Stomach (tissue), 4 donors: ENCODE data around the gene CFAP161.

ENCODE experiments used
- CTCF ChIP-seq, 7 experiments: fragments of 450-650 bp in 4 of 7; fragments of 200-600 bp in 3 of 7; sonication (generic) in 3 of 7; IDR thresholded peaks; one replicate each; pipeline ENCODE4 v1.5.1; 2016 to 2019; ENCODE audit warnings: antibody characterized with exemption in 7 of 7, control low read depth in 2 of 7, mild to moderate bottlenecking in 1 of 7
- POLR2AphosphoS5 ChIP-seq, 3 donors: sonication (generic); formaldehyde crosslinking; IDR thresholded peaks; one replicate each; pipeline ENCODE4 v1.6.1; 2016; ENCODE audit warnings: antibody characterized with exemption in 3 of 3

GRCh38 chr15:81161160-81161673 lies 27.1 kb downstream of the CFAP161 start:
- TF ChIP-seq CTCF (IDR thresholded peaks at IDR 0.05) = no peak
- TF ChIP-seq POLR2AphosphoS5 (IDR thresholded peaks at IDR 0.05) = no peak
